ENCODE data around the gene ABCF2.

The ABCF2 gene

DNA sequence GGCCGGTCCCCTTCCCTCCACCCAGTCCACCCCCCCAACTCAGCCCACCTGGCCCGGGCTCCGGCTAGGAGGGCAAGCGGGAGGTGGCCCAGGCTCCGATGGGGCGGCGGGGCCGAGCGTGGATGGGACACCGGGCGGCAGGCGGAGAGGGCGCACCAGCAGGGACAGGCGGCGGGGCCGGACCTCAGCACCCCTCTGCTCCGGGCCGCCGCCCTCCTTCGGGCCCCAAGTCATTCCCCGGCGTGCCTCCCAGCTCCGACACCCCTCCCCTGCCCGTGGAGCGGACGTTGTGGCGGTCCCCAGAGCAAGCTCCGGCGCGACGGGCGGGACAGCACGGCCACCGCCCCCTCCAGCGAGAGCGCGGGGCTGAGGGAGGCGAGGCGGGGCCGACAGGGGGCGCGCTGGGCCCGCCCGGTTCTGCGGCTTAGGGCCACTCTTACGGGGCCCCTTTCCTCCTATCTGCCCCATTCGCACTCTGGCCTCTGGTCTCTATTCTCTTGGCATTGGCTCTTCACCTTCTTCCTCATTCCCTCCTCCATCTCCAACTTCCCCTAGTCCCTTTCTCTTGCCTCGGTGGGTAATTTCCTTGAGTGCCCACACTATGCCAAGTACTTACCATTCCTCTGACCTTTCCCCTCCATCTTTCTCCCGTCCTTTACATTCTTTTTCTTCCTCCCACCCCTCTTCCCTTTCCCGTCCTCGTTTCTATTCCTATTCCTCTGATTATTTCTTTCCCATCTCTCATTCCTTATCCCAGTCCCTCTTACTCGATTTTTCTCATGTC lies 58.8 kb downstream of the ABCF2 start:
- no peak for DNase-seq

DNA sequence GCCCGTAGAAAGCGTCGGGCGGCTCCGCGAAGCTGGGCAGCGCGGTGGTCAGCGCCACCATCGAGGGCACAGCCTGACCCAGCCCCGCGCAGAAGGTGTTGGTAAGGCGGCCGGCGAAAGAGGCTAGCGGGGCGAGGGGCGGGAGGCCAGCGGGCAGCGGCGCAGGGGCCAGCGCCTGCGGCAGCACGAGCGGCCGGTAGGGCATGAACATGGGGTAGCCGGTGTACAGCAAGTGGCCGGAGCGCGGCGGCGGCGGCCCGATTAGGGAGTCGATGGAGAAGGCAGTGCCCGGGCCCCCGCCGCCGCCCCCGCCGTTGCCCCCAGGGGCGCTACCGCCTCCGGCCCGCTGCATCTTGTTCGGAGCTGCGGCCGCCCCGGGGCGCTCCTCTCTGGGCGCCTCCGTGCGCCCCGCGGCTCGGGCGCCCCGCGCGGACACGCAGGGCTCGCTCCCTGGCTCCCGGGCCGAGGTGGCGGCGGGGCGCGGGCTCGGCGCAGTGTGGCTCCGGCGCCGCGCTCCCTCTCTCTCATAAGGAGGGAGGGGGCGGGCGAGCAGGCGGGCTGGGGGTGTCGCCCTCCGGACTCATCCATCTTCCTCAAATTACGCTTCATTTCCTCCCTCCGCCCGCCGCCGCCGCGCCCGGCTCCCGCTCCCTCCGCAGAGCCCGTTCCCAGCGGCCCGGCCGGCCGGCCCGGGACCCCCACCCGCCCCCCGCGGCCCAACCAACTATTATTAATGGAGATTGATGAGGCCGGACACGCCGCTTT lies 59.6 kb downstream of the ABCF2 start, which contains the start of gene GBX1:
Gene GBX1, minus strand, starts transcription at position 498 of the 765 bp plus-strand sequence. Its CDS starts 146 bp downstream, at position 352.
- no peak for DNase-seq

DNA sequence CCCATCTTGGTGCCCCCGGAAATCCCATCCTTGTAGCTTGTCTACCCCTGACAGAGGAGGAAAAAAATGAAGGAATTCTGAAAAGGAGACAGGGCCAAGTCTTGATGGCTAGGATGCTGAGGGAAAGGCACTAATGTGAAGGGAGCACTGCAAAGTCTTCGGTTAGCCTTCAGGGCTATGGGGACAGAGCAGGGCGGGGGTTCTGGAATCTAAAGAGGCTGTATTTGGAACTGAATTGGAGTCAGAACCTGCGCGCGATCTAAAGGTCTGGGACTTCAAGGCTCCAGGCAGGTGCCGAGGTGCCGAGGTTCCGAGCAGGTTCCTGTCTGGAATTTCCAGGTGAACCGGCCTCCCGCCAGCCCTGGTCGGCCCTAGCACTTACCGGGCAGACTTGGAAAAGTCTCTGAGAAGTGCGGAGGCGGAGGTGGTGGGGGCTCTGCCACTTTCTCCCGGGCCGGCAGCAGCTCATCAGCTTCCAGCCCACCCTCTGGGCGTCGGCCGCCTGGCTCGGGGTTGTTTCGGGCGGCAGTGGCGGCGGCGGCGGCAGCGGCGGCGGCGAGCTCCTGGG lies 60.3 kb downstream of the ABCF2 start:
- DNase-seq, result no peak

All from NCI-H1417 treated with DMSO at 0.1 percent for 48 hours (cell line).